A673 (cell line): Measurements from ENCODE around the gene BTRC.

ENCODE experiments used
- EZH2 ChIP-seq: fragments of 200-600 bp; sonication (generic); IDR thresholded peaks from 2 replicates; pipeline ENCODE4 v1.6.1; 2017; ENCODE audit warnings: borderline replicate concordance, low read depth, mild to moderate bottlenecking, mixed read lengths, antibody characterized with exemption, low read length; ENCODE audit not compliant: poor library complexity, severe bottlenecking
- TF ChIP-seq, protein P1 (sequence below): fragments of 300-800, 200-600 bp; sonication (generic); conservative IDR thresholded peaks from 2 replicates; pipeline ENCODE4 v1.5.1; 2017; ENCODE audit warnings: low read depth, mild to moderate bottlenecking, antibody characterized with exemption, low read length, moderate library complexity, mixed read lengths

DNA sequence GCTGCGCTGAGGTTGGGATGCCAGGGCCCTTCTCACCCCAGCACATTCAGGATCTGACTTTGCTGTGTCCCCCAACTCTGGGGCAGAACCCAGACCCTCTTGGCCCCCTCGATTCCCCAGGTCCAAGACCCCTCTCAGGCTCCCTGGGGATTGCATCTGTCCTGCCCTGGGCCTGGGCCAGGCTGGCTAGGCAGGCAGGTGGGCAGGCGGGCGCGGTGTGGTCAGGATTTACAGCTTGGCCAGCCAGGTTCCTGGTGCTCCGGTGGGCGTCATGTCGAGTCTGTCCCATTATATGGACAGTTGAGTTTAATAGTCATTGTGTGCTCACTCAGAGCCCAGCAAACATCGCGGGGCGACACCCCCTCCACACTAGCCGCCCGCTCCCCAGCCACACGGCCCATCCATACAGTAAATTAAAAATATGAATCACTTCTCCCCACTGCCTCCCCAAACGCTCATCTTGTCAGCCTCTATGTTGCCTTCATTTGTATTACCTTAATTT, 210.6 kb downstream of the BTRC start:
- TF ChIP-seq, protein P1, sequence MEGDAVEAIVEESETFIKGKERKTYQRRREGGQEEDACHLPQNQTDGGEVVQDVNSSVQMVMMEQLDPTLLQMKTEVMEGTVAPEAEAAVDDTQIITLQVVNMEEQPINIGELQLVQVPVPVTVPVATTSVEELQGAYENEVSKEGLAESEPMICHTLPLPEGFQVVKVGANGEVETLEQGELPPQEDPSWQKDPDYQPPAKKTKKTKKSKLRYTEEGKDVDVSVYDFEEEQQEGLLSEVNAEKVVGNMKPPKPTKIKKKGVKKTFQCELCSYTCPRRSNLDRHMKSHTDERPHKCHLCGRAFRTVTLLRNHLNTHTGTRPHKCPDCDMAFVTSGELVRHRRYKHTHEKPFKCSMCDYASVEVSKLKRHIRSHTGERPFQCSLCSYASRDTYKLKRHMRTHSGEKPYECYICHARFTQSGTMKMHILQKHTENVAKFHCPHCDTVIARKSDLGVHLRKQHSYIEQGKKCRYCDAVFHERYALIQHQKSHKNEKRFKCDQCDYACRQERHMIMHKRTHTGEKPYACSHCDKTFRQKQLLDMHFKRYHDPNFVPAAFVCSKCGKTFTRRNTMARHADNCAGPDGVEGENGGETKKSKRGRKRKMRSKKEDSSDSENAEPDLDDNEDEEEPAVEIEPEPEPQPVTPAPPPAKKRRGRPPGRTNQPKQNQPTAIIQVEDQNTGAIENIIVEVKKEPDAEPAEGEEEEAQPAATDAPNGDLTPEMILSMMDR: no peak
- no peak for TF ChIP-seq EZH2
